ENCODE measurements around the gene VPREB3. TPM values are rescaled to one million over a fixed set of nuclear protein-coding genes. Genes with fewer than 3 reads are reported as not detected.

VPREB3 gene
- total RNA-seq, 3 donors from 2014 or later (not counting 1 experiment from before 2014, with no cell fraction given): not detected

DNA sequence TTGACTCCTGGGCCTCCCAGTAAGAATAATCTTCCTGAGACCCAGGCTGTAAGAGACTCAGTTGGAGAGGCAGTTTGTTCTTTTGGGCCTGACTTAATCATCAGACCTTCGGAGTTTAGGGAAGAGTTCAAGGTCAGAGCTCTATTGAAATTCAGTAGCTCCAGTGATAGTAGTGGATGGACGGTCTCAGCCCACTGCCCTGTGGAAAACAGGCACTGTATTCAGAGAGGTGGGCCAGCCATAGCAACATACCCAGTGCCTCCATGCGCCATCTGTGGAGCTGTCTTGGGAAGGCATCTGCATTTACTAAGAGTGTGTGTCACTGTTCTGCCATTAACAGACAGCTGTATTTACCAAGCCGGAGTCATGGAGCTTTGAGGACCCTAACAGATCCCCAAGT is 35.4 kb upstream of the VPREB3 start:
- DNase-seq: no peak
- ATAC-seq: no peak
- no peaks in the 10 kb centered on the region for H3K27me3 ChIP-seq (ENCODE audit: control insufficient read depth, insufficient read depth, low read length)
- peaks cover 37 to 38% of the 10 kb centered on the region in 2 donors for H3K4me1 Mint-ChIP-seq
- TF ChIP-seq, protein P1, sequence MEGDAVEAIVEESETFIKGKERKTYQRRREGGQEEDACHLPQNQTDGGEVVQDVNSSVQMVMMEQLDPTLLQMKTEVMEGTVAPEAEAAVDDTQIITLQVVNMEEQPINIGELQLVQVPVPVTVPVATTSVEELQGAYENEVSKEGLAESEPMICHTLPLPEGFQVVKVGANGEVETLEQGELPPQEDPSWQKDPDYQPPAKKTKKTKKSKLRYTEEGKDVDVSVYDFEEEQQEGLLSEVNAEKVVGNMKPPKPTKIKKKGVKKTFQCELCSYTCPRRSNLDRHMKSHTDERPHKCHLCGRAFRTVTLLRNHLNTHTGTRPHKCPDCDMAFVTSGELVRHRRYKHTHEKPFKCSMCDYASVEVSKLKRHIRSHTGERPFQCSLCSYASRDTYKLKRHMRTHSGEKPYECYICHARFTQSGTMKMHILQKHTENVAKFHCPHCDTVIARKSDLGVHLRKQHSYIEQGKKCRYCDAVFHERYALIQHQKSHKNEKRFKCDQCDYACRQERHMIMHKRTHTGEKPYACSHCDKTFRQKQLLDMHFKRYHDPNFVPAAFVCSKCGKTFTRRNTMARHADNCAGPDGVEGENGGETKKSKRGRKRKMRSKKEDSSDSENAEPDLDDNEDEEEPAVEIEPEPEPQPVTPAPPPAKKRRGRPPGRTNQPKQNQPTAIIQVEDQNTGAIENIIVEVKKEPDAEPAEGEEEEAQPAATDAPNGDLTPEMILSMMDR (IDR thresholded peaks at IDR 0.05): no peak
- no peaks in the 10 kb centered on the region for H3K9me3 ChIP-seq (ENCODE audit: control insufficient read depth, insufficient read depth, low read length)
- no peak overlapping the region for H3K4me3 ChIP-seq (ENCODE audit: low read length)
- H3K27me3 Mint-ChIP-seq (ENCODE audit: low read depth in 2 of 2): no peaks in the 10 kb centered on the region
- peak overlapping the region; percentile 42 to 51 for H3K27ac Mint-ChIP-seq
- peaks cover 20% of the 10 kb centered on the region for H3K4me1 ChIP-seq (ENCODE audit: control insufficient read depth, insufficient read depth, low read length)
- no peaks in the 10 kb centered on the region for H3K9me3 Mint-ChIP-seq
- 96% methylated on average over 4 of the region's 4 CpGs for WGBS (ENCODE audit: insufficient coverage)
- no peak overlapping the region for H3K4me3 Mint-ChIP-seq
- H3K36me3 ChIP-seq (ENCODE audit: control insufficient read depth, insufficient read depth, low read length): peaks cover 21% of the 10 kb centered on the region
- intact Hi-C loops (cut with micrococcal nuclease): no loop called here
- peaks cover 6% of the 10 kb centered on the region for H3K36me3 Mint-ChIP-seq
- H3K27ac ChIP-seq (ENCODE audit: low read length): no peak overlapping the region

DNA sequence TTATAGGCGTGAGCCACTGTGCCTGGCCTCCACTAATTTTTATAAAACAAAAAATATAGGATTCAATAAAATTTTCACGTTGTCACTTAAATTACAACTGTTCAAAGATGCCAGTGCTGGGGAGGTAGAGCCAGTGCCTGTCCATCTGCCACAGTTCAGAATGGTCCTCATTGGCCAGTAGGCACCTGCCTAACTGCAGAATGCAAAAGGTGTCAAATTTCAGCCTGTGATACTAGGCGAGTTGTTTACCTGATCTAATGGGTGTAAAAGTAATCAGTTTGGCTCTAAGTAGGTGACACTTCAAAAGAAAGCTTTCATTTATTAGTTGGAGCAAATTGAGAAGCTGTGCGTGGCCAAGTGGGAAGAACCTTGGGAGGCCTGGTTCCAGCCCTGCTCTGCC is 34.9 kb upstream of the VPREB3 start:
- Histone ChIP-seq H3K4me3 (ENCODE audit: low read length) (no peak overlapping the region), H3K36me3 (ENCODE audit: control insufficient read depth, insufficient read depth, low read length) (peaks cover 20% of the 10 kb centered on the region), H3K4me1 (ENCODE audit: control insufficient read depth, insufficient read depth, low read length) (peaks cover 26% of the 10 kb centered on the region), H3K27me3 (ENCODE audit: control insufficient read depth, insufficient read depth, low read length) (no peaks in the 10 kb centered on the region), H3K27ac (ENCODE audit: low read length) (no peak overlapping the region), H3K9me3 (ENCODE audit: control insufficient read depth, insufficient read depth, low read length) (no peaks in the 10 kb centered on the region)
- Mint-ChIP-seq H3K4me1 (peaks cover 42 to 43% of the 10 kb centered on the region in 2 donors), H3K4me3 (no peak overlapping the region), H3K36me3 (peaks cover 6% of the 10 kb centered on the region), H3K27me3 (ENCODE audit: low read depth in 2 of 2) (no peaks in the 10 kb centered on the region), H3K27ac (peak overlapping the region in 1 of 2 donors; percentile 42), H3K9me3 (no peaks in the 10 kb centered on the region)
- intact Hi-C loops (cut with micrococcal nuclease): no loop called here
- DNase-seq: no peak
- WGBS (ENCODE audit: insufficient coverage): 90% methylated on average over 4 of the region's 4 CpGs
- ATAC-seq: no peak
- TF ChIP-seq, protein P1 (IDR thresholded peaks at IDR 0.05): no peak

DNA sequence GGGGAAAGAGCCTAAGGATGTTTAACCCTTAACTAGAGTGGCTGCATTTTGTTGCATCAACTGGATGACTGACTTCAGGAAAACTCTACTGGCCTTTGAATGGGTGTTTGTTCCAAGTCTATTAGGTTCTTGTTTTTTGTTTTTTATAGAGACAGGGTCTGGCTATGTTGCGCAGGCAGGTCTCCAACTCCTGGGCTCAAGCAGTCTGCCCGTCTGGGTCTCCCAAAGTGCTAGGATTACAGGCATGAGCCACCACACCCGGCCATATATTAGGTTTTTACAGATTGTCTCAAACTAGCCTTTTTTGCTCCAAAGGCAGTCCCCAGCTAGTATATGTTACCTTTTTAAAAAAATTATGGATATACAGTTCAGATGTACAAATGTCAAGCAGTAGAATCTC is 33.7 kb upstream of the VPREB3 start:
- H3K36me3 ChIP-seq (ENCODE audit: control insufficient read depth, insufficient read depth, low read length): peaks cover 11% of the 10 kb centered on the region
- Mint-ChIP-seq H3K27ac (peak overlapping the region; percentile 84 to 89), H3K9me3 (no peaks in the 10 kb centered on the region), H3K4me3 (peak overlapping the region; percentile 85), H3K4me1 (peaks cover 39 to 41% of the 10 kb centered on the region in 2 donors), H3K27me3 (ENCODE audit: low read depth in 2 of 2) (no peaks in the 10 kb centered on the region), H3K36me3 (no peaks in the 10 kb centered on the region)
- 85% methylated on average over 3 of the region's 3 CpGs for WGBS (ENCODE audit: insufficient coverage)
- DNase-seq (no peak), ATAC-seq (no peak)
- H3K27me3 ChIP-seq (ENCODE audit: control insufficient read depth, insufficient read depth, low read length): no peaks in the 10 kb centered on the region
- intact Hi-C loops (cut with micrococcal nuclease): loop anchor here (1.0 to 2.0 kb wide), 3 partner anchors 15 to 223 kb away; partner anchors contain the start of genes CABIN1, DERL3 and MMP11
- H3K4me3 ChIP-seq (ENCODE audit: low read length): peak overlapping the region; percentile 75
- peak overlapping the region; percentile 79 for H3K27ac ChIP-seq (ENCODE audit: low read length)
- H3K9me3 ChIP-seq (ENCODE audit: control insufficient read depth, insufficient read depth, low read length): no peaks in the 10 kb centered on the region
- TF ChIP-seq, protein P1 (IDR thresholded peaks at IDR 0.05): no peak
- peaks cover 36% of the 10 kb centered on the region for H3K4me1 ChIP-seq (ENCODE audit: control insufficient read depth, insufficient read depth, low read length)

DNA sequence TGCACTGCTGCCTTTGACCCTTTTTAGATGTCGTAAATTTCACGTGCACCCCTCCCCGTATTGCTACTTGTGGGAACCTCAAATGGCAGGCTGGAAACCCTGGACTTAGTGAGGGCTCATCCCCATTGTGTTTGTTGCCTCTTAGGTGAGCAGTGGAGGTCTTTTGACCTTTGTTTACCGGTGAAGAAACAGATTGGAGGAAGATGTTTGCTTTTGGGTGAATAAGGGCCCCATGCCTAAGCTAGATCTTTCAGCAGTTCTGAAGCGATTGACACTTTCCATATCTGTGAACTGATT is 33.3 kb upstream of the VPREB3 start:
- H3K27ac Mint-ChIP-seq: peak overlapping the region; percentile 84 to 89
- TF ChIP-seq, protein P1 (IDR thresholded peaks at IDR 0.05): no peak
- DNase-seq (no peak), ATAC-seq (peak; percentile 20 to 23 (median 20))
- Histone ChIP-seq H3K27me3 (ENCODE audit: control insufficient read depth, insufficient read depth, low read length) (no peaks in the 10 kb centered on the region), H3K4me3 (ENCODE audit: low read length) (peak overlapping the region; percentile 75), H3K36me3 (ENCODE audit: control insufficient read depth, insufficient read depth, low read length) (peaks cover 8% of the 10 kb centered on the region), H3K27ac (ENCODE audit: low read length) (peak overlapping the region; percentile 79), H3K4me1 (ENCODE audit: control insufficient read depth, insufficient read depth, low read length) (peaks cover 36% of the 10 kb centered on the region), H3K9me3 (ENCODE audit: control insufficient read depth, insufficient read depth, low read length) (no peaks in the 10 kb centered on the region)
- intact Hi-C loops (cut with micrococcal nuclease): loop anchor here (1.0 to 2.0 kb wide), 3 partner anchors 15 to 223 kb away; partner anchors contain the start of genes CABIN1, DERL3 and MMP11
- peaks cover 35 to 37% of the 10 kb centered on the region in 2 donors for H3K4me1 Mint-ChIP-seq
- peak overlapping the region; percentile 85 for H3K4me3 Mint-ChIP-seq
- WGBS (ENCODE audit: insufficient coverage): 10% methylated on average over 5 of the region's 5 CpGs
- no peaks in the 10 kb centered on the region for H3K27me3 Mint-ChIP-seq (ENCODE audit: low read depth in 2 of 2)
- H3K9me3 Mint-ChIP-seq: no peaks in the 10 kb centered on the region
- H3K36me3 Mint-ChIP-seq: no peaks in the 10 kb centered on the region
